Vagina (tissue), 2 donors: ENCODE measurements around the gene GRIA1. TPM values are rescaled to one million over a fixed set of nuclear protein-coding genes. Genes with fewer than 3 reads are reported as not detected.

Source experiments
- DNase-seq, 2 donors: peaks; one replicate each; pipeline ENCODE4 v3.0.0-alpha.2; 2017; ENCODE audit errors: extremely low spot score in 2 of 2
- H3K27ac ChIP-seq: fragments of 200-600 bp; sonication (generic); one replicate; pipeline ENCODE4 v1.5.1; 2019
- H3K27me3 ChIP-seq: fragments of 200-600 bp; sonication (generic); one replicate; pipeline ENCODE4 v1.5.1; 2019
- H3K36me3 ChIP-seq, 2 donors: fragments of 200-600 bp; sonication (generic); one replicate each; pipeline ENCODE4 v1.5.1; 2017 to 2019
- H3K4me1 ChIP-seq: fragments of 200-600 bp; sonication (generic); one replicate; pipeline ENCODE4 v1.5.1; 2019
- H3K4me3 ChIP-seq, 2 donors: fragments of 200-600 bp; sonication (generic); 1 replicate in 1 of 2; 2 replicates in 1 of 2; pipeline ENCODE4 v1.5.1; 2016 to 2019
- H3K9me3 ChIP-seq: fragments of 200-600 bp; sonication (generic); one replicate; pipeline ENCODE4 v1.5.1; 2019
- POLR2A ChIP-seq, 2 donors: fragments of 450-650 bp; IDR thresholded peaks; one replicate each; pipeline ENCODE4 v1.6.1; 2017; ENCODE audit warnings: antibody characterized with exemption in 2 of 2, mild to moderate bottlenecking in 2 of 2, moderate library complexity in 2 of 2
- POLR2AphosphoS5 ChIP-seq, 2 donors: sonication (generic); formaldehyde crosslinking; IDR thresholded peaks; one replicate each; pipeline ENCODE4 v1.9.0; 2017; ENCODE audit warnings: antibody characterized with exemption in 2 of 2, mild to moderate bottlenecking in 2 of 2, low read depth in 1 of 2; ENCODE audit not compliant: insufficient read depth in 1 of 2
- intact Hi-C: fragments of 100-400 bp; cut with DNase I; formaldehyde crosslinking; loops from one replicate; pipeline ENCODE4 v1.15.1; 2023
- total RNA-seq: library from RNA; depleted of rRNA; stranded (reverse); fragments of >200 nt; gene quantifications from one replicate; pipeline ENCODE4 v1.2.3, GENCODE V29; 2016
- TF ChIP-seq, protein P1 (sequence below), 3 experiments: fragments of 450-650 bp in 2 of 3; fragments of 200-600 bp in 1 of 3; sonication (generic) in 1 of 3; IDR thresholded peaks; one replicate each; pipeline ENCODE4 v1.5.1; 2017 to 2019; ENCODE audit warnings: antibody characterized with exemption in 3 of 3, mild to moderate bottlenecking in 2 of 3, moderate library complexity in 2 of 3

GRIA1 gene
- total RNA-seq, 1 donor from 2014 or later, result not detected

DNA sequence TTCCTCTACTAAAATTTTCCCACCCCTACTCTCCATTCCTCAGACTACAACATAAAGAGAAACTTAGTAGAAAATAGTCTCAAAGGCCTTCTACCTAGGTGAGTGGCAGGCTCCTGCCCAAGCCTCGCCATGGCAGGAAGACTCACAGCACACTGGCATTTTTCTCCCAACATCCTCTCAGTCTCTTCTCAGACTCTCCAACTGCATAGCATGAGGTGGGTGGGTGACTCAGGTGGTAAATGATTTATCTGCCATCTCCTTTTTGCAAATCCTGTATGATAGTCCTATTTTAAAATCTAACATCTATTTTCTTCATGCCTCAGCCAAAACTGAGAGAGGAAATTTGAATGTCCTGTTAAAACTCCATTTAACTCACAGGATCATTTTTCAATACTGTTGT is 33.5 kb upstream of the GRIA1 start:
- no peaks in the 10 kb centered on the region for H3K36me3 ChIP-seq
- H3K4me3 ChIP-seq, result no peak overlapping the region
- H3K4me1 ChIP-seq, result no peaks in the 10 kb centered on the region
- intact Hi-C loops, result no loop called here
- H3K27ac ChIP-seq, result no peak overlapping the region
- no peaks in the 10 kb centered on the region for H3K27me3 ChIP-seq
- TF ChIP-seq, protein P1, sequence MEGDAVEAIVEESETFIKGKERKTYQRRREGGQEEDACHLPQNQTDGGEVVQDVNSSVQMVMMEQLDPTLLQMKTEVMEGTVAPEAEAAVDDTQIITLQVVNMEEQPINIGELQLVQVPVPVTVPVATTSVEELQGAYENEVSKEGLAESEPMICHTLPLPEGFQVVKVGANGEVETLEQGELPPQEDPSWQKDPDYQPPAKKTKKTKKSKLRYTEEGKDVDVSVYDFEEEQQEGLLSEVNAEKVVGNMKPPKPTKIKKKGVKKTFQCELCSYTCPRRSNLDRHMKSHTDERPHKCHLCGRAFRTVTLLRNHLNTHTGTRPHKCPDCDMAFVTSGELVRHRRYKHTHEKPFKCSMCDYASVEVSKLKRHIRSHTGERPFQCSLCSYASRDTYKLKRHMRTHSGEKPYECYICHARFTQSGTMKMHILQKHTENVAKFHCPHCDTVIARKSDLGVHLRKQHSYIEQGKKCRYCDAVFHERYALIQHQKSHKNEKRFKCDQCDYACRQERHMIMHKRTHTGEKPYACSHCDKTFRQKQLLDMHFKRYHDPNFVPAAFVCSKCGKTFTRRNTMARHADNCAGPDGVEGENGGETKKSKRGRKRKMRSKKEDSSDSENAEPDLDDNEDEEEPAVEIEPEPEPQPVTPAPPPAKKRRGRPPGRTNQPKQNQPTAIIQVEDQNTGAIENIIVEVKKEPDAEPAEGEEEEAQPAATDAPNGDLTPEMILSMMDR (IDR thresholded peaks at IDR 0.05), result no peak
- no peak for TF ChIP-seq POLR2A (IDR thresholded peaks at IDR 0.05)
- no peak for TF ChIP-seq POLR2AphosphoS5 (IDR thresholded peaks at IDR 0.05; ENCODE audit: insufficient read depth in 1 of 2, low read depth in 1 of 2)
- H3K9me3 ChIP-seq, result no peaks in the 10 kb centered on the region
- DNase-seq, result no peak

DNA sequence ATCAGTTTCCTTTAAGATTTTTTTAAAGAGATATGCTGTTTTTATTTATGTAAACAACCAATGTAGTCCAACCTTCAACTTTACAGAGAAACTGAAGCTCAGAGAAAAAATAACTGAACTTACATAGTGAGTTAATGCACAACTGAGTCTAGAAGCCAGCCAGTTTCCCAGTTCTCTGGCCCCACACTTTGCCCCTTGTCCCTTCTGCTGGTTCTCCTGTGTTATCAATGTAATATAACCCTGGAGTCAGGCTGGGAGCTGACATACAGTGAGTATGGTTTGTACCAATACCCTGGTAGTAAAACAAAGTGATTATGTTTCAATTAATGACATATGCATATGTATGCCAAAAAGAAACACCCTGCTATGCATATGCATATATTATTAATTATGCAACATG is 32.2 kb upstream of the GRIA1 start:
- no peaks in the 10 kb centered on the region for H3K9me3 ChIP-seq
- DNase-seq, result no peak
- H3K36me3 ChIP-seq, result no peaks in the 10 kb centered on the region
- H3K27ac ChIP-seq, result no peak overlapping the region
- no peaks in the 10 kb centered on the region for H3K27me3 ChIP-seq
- intact Hi-C loops, result no loop called here
- TF ChIP-seq POLR2AphosphoS5 (IDR thresholded peaks at IDR 0.05; ENCODE audit: insufficient read depth in 1 of 2, low read depth in 1 of 2), result no peak
- TF ChIP-seq POLR2A (IDR thresholded peaks at IDR 0.05), result no peak
- TF ChIP-seq, protein P1 (IDR thresholded peaks at IDR 0.05), result no peak
- no peaks in the 10 kb centered on the region for H3K4me1 ChIP-seq
- H3K4me3 ChIP-seq, result no peak overlapping the region

DNA sequence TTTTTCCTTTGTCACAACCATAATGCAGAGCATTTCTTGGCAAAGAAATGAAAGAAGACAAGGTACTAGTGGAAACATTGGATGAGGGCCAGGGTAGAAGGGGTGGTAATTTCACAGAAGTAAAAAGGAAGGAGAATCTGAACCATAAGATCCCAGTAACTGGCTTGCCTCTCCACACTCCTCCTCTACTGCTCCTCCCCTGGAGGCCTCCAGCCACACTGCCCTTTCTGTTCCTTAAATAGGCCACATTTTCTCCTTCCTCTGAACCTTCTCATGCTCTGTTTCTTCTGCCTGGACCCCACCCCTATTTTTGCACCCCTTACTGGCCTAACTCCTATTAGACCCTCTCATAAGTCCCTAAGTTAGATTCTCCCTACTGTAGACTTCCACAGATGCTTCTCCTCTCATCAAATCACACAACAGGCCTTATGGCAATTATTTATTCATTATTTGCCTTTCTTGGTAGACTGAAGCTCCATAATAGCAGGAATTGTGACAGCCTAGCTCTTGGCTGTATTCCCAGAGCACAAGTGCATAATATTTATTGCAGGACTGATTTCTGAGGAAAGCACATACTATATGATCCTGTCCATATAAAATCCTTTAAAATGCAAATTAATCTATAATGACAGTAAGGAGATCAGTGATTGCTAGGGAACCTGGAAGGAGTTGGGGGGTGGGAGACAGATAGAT is 31.3 kb upstream of the GRIA1 start:
- Histone ChIP-seq H3K27ac (no peak overlapping the region), H3K4me1 (no peaks in the 10 kb centered on the region), H3K9me3 (no peaks in the 10 kb centered on the region), H3K4me3 (no peak overlapping the region), H3K36me3 (no peaks in the 10 kb centered on the region), H3K27me3 (no peaks in the 10 kb centered on the region)
- intact Hi-C loops, result no loop called here
- TF ChIP-seq, protein P1 (IDR thresholded peaks at IDR 0.05), result no peak
- TF ChIP-seq POLR2AphosphoS5 (IDR thresholded peaks at IDR 0.05; ENCODE audit: insufficient read depth in 1 of 2, low read depth in 1 of 2), result no peak
- no peak for TF ChIP-seq POLR2A (IDR thresholded peaks at IDR 0.05)
- no peak for DNase-seq

DNA sequence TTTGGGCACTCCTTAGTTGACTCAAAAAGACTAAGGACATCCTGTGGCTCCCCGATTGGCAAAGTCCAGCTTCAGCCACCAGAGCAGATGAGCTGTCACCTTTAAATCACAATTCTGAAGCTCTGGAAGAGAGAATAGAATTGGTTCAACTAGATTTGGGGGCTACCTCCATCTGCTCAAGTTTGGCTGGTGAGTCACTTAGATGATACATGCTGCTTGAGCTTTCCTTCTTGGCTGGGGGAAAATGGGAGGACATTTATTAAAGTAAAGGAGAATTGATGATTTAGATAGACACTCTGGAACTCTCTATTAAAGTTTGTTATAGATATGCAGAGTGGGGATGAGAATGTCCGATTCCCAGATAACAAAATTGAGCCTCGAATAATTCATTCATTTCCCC is 30.0 kb upstream of the GRIA1 start:
- TF ChIP-seq POLR2AphosphoS5 (IDR thresholded peaks at IDR 0.05; ENCODE audit: insufficient read depth in 1 of 2, low read depth in 1 of 2), result no peak
- TF ChIP-seq POLR2A (IDR thresholded peaks at IDR 0.05), result no peak
- H3K4me1 ChIP-seq, result no peaks in the 10 kb centered on the region
- no peak for DNase-seq
- intact Hi-C loops, result no loop called here
- no peak overlapping the region for H3K4me3 ChIP-seq
- no peak overlapping the region for H3K27ac ChIP-seq
- H3K36me3 ChIP-seq, result no peaks in the 10 kb centered on the region
- no peaks in the 10 kb centered on the region for H3K9me3 ChIP-seq
- no peaks in the 10 kb centered on the region for H3K27me3 ChIP-seq

DNA sequence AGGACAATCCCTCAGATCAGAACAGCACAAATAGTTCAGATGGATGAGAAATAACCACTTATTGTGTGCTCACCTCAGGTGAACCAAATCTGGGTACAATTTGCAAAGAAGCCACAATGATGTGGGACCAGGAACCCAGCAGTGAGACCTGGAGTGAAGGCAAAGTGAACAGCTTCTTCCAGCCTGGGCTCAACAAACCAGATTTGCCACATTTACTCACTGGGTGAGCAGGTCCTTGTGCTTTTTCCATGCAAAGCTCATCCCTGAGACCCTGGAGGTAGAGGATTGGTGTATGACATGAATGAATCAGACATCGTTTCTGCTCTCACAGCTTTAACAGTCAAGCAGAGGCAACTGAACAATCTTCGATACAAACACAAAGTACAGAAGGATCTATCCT is 29.1 kb upstream of the GRIA1 start:
- H3K36me3 ChIP-seq, result no peaks in the 10 kb centered on the region
- H3K27ac ChIP-seq, result no peak overlapping the region
- no peaks in the 10 kb centered on the region for H3K9me3 ChIP-seq
- intact Hi-C loops, result no loop called here
- TF ChIP-seq POLR2AphosphoS5 (IDR thresholded peaks at IDR 0.05; ENCODE audit: insufficient read depth in 1 of 2, low read depth in 1 of 2) (no peak), POLR2A (IDR thresholded peaks at IDR 0.05) (no peak)
- TF ChIP-seq, protein P1 (IDR thresholded peaks at IDR 0.05), result no peak
- H3K4me1 ChIP-seq, result no peaks in the 10 kb centered on the region
- H3K27me3 ChIP-seq, result no peaks in the 10 kb centered on the region
- H3K4me3 ChIP-seq, result no peak overlapping the region
- no peak for DNase-seq
